Measurements from ENCODE around the gene CCDC82. TPM values are rescaled to one million over a fixed set of nuclear protein-coding genes. Genes with fewer than 3 reads are reported as not detected.

The CCDC82 gene
- polyA plus RNA-seq, 1 donor, result 29.3 TPM

- no peak for DNase-seq
- no peaks in the 10 kb centered on the region for H3K4me1 ChIP-seq (ENCODE audit: control insufficient read depth, insufficient read depth, low read length)
- H3K4me3 ChIP-seq (ENCODE audit: low read length), result no peak overlapping the region
- no peaks in the 10 kb centered on the region for H3K27me3 ChIP-seq (ENCODE audit: control insufficient read depth, insufficient read depth, low read length)
- H3K36me3 ChIP-seq (ENCODE audit: control insufficient read depth, insufficient read depth, low read length), result no peaks in the 10 kb centered on the region
- no peaks in the 10 kb centered on the region for H3K9me3 ChIP-seq (ENCODE audit: control insufficient read depth, low read depth, low read length)
- WGBS (ENCODE audit: insufficient coverage, low lambda C conversion rate), result 70% methylated on average over 4 of the region's 4 CpGs
- H3K27ac ChIP-seq (ENCODE audit: low read length), result no peak overlapping the region
These were observed 6.9 kb upstream of the CCDC82 start for GRCh38 chr11:96396637-96397036.

GRCh38 chr11:96394773-96395172, 5.1 kb upstream of the CCDC82 start:
- Histone ChIP-seq H3K27ac (ENCODE audit: low read length) (no peak overlapping the region), H3K4me3 (ENCODE audit: low read length) (no peak overlapping the region), H3K27me3 (ENCODE audit: control insufficient read depth, insufficient read depth, low read length) (no peaks in the 10 kb centered on the region), H3K36me3 (ENCODE audit: control insufficient read depth, insufficient read depth, low read length) (no peaks in the 10 kb centered on the region), H3K4me1 (ENCODE audit: control insufficient read depth, insufficient read depth, low read length) (peaks cover 6% of the 10 kb centered on the region), H3K9me3 (ENCODE audit: control insufficient read depth, low read depth, low read length) (no peaks in the 10 kb centered on the region)
- DNase-seq, result no peak

GRCh38 chr11:96393753-96394348, 4.1 kb upstream of the CCDC82 start:
- H3K4me3 ChIP-seq (ENCODE audit: low read length), result no peak overlapping the region
- H3K27ac ChIP-seq (ENCODE audit: low read length), result no peak overlapping the region
- DNase-seq, result peak in 1 of 2 donors; percentile 23
- H3K9me3 ChIP-seq (ENCODE audit: control insufficient read depth, low read depth, low read length), result no peaks in the 10 kb centered on the region
- H3K27me3 ChIP-seq (ENCODE audit: control insufficient read depth, insufficient read depth, low read length), result no peaks in the 10 kb centered on the region
- no peaks in the 10 kb centered on the region for H3K36me3 ChIP-seq (ENCODE audit: control insufficient read depth, insufficient read depth, low read length)
- 29% methylated on average over 1 of the region's 1 CpG for WGBS (ENCODE audit: insufficient coverage, low lambda C conversion rate)
- H3K4me1 ChIP-seq (ENCODE audit: control insufficient read depth, insufficient read depth, low read length), result peaks cover 6% of the 10 kb centered on the region

GRCh38 chr11:96391698-96392307, 2.1 kb upstream of the CCDC82 start:
- H3K27me3 ChIP-seq (ENCODE audit: control insufficient read depth, insufficient read depth, low read length), result no peaks in the 10 kb centered on the region
- no peak for DNase-seq
- WGBS (ENCODE audit: insufficient coverage, low lambda C conversion rate), result no CpG with 5 or more reads among the region's 3 CpGs
- no peaks in the 10 kb centered on the region for H3K36me3 ChIP-seq (ENCODE audit: control insufficient read depth, insufficient read depth, low read length)
- no peak overlapping the region for H3K4me3 ChIP-seq (ENCODE audit: low read length)
- H3K4me1 ChIP-seq (ENCODE audit: control insufficient read depth, insufficient read depth, low read length), result peaks cover 6% of the 10 kb centered on the region
- H3K9me3 ChIP-seq (ENCODE audit: control insufficient read depth, low read depth, low read length), result no peaks in the 10 kb centered on the region
- H3K27ac ChIP-seq (ENCODE audit: low read length), result no peak overlapping the region

- WGBS (ENCODE audit: insufficient coverage, low lambda C conversion rate), result 71% methylated on average over 5 of the region's 6 CpGs
- Histone ChIP-seq H3K36me3 (ENCODE audit: control insufficient read depth, insufficient read depth, low read length) (no peaks in the 10 kb centered on the region), H3K27ac (ENCODE audit: low read length) (peak overlapping the region; percentile 97), H3K27me3 (ENCODE audit: control insufficient read depth, insufficient read depth, low read length) (no peaks in the 10 kb centered on the region), H3K4me1 (ENCODE audit: control insufficient read depth, insufficient read depth, low read length) (peaks cover 6% of the 10 kb centered on the region), H3K9me3 (ENCODE audit: control insufficient read depth, low read depth, low read length) (no peaks in the 10 kb centered on the region), H3K4me3 (ENCODE audit: low read length) (peak overlapping the region; percentile 98)
- no peak for DNase-seq
These were observed 728 bp upstream of the CCDC82 start for GRCh38 chr11:96390488-96390792.

- Histone ChIP-seq H3K36me3 (ENCODE audit: control insufficient read depth, insufficient read depth, low read length) (no peaks in the 10 kb centered on the region), H3K4me3 (ENCODE audit: low read length) (peak overlapping the region; percentile 98), H3K4me1 (ENCODE audit: control insufficient read depth, insufficient read depth, low read length) (peaks cover 6% of the 10 kb centered on the region), H3K27me3 (ENCODE audit: control insufficient read depth, insufficient read depth, low read length) (no peaks in the 10 kb centered on the region), H3K9me3 (ENCODE audit: control insufficient read depth, low read depth, low read length) (no peaks in the 10 kb centered on the region), H3K27ac (ENCODE audit: low read length) (peak overlapping the region; percentile 97)
- peak in 1 of 2 donors; percentile 44 for DNase-seq
- WGBS (ENCODE audit: insufficient coverage, low lambda C conversion rate), result no CpG with 5 or more reads among the region's 30 CpGs
These were observed 607 bp downstream of the CCDC82 start for GRCh38 chr11:96388891-96389719.

- Histone ChIP-seq H3K36me3 (ENCODE audit: control insufficient read depth, insufficient read depth, low read length) (peaks cover 9% of the 10 kb centered on the region), H3K27me3 (ENCODE audit: control insufficient read depth, insufficient read depth, low read length) (no peaks in the 10 kb centered on the region), H3K4me1 (ENCODE audit: control insufficient read depth, insufficient read depth, low read length) (no peaks in the 10 kb centered on the region), H3K27ac (ENCODE audit: low read length) (no peak overlapping the region), H3K9me3 (ENCODE audit: control insufficient read depth, low read depth, low read length) (no peaks in the 10 kb centered on the region), H3K4me3 (ENCODE audit: low read length) (no peak overlapping the region)
- no peak for DNase-seq
- WGBS (ENCODE audit: insufficient coverage, low lambda C conversion rate), result 92% methylated on average over 2 of the region's 2 CpGs
These were observed 4.5 kb downstream of the CCDC82 start for GRCh38 chr11:96385187-96385586.

- WGBS (ENCODE audit: insufficient coverage, low lambda C conversion rate), result 76% methylated on average over 3 of the region's 3 CpGs
- Histone ChIP-seq H3K27ac (ENCODE audit: low read length) (no peak overlapping the region), H3K27me3 (ENCODE audit: control insufficient read depth, insufficient read depth, low read length) (no peaks in the 10 kb centered on the region), H3K4me1 (ENCODE audit: control insufficient read depth, insufficient read depth, low read length) (no peaks in the 10 kb centered on the region), H3K4me3 (ENCODE audit: low read length) (no peak overlapping the region), H3K36me3 (ENCODE audit: control insufficient read depth, insufficient read depth, low read length) (peaks cover 9% of the 10 kb centered on the region), H3K9me3 (ENCODE audit: control insufficient read depth, low read depth, low read length) (no peaks in the 10 kb centered on the region)
- no peak for DNase-seq
These were observed 5.6 kb downstream of the CCDC82 start for GRCh38 chr11:96384156-96384555.

- Histone ChIP-seq H3K4me1 (ENCODE audit: control insufficient read depth, insufficient read depth, low read length) (no peaks in the 10 kb centered on the region), H3K9me3 (ENCODE audit: control insufficient read depth, low read depth, low read length) (no peaks in the 10 kb centered on the region), H3K27ac (ENCODE audit: low read length) (no peak overlapping the region), H3K27me3 (ENCODE audit: control insufficient read depth, insufficient read depth, low read length) (no peaks in the 10 kb centered on the region), H3K4me3 (ENCODE audit: low read length) (no peak overlapping the region), H3K36me3 (ENCODE audit: control insufficient read depth, insufficient read depth, low read length) (peaks cover 8% of the 10 kb centered on the region)
- no CpG with 5 or more reads among the region's 1 CpG for WGBS (ENCODE audit: insufficient coverage, low lambda C conversion rate)
- DNase-seq, result no peak
These were observed 12.9 kb downstream of the CCDC82 start for GRCh38 chr11:96376796-96377195.

GRCh38 chr11:96373826-96374225, 15.9 kb downstream of the CCDC82 start:
- 86% methylated on average over 1 of the region's 4 CpGs for whole genome bisulfite sequencing (ENCODE audit: insufficient coverage, low lambda C conversion rate)

More at GRCh38 chr11:96373826-96374225, 15.9 kb downstream of the CCDC82 start:
- H3K4me3 ChIP-seq (ENCODE audit: low read length), result no peak overlapping the region
- H3K27ac ChIP-seq (ENCODE audit: low read length), result no peak overlapping the region
- peaks cover 11% of the 10 kb centered on the region for H3K36me3 ChIP-seq (ENCODE audit: control insufficient read depth, insufficient read depth, low read length)
- no peaks in the 10 kb centered on the region for H3K4me1 ChIP-seq (ENCODE audit: control insufficient read depth, insufficient read depth, low read length)
- no peak for DNase-seq
- no peaks in the 10 kb centered on the region for H3K27me3 ChIP-seq (ENCODE audit: control insufficient read depth, insufficient read depth, low read length)
- H3K9me3 ChIP-seq (ENCODE audit: control insufficient read depth, low read depth, low read length), result no peaks in the 10 kb centered on the region

Measured in large intestine (tissue), 3 donors.